GM23248 (cell line): Measurements from ENCODE around the gene NHERF2.

Experiments used
- EZH2 ChIP-seq: fragments of 200-600 bp; sonication (generic); IDR thresholded peaks from 2 replicates; pipeline ENCODE4 v1.6.1; 2018; ENCODE audit warnings: antibody characterized with exemption, mild to moderate bottlenecking; ENCODE audit not compliant: insufficient read depth, poor library complexity, severe bottlenecking
- EZH2phosphoT487 ChIP-seq: fragments of 200-600 bp; sonication (generic); IDR thresholded peaks from 2 replicates; pipeline ENCODE4 v1.6.1; 2018; ENCODE audit warnings: antibody characterized with exemption, moderate library complexity, mild to moderate bottlenecking, low read depth; ENCODE audit not compliant: insufficient read depth

GRCh38 chr16:1987198-1987597 is 39.5 kb upstream of the NHERF2 start:
- TF ChIP-seq EZH2, result no peak
- no peak for TF ChIP-seq EZH2phosphoT487
